NB4 (cell line): Measurements from ENCODE around the gene UBE3A.

ENCODE experiments used
- MAX ChIP-seq: IDR thresholded peaks from 2 replicates; pipeline ENCODE4 v1.6.1; 2011; ENCODE audit warnings: low read depth, low read length
- MYC ChIP-seq: IDR thresholded peaks from 2 replicates; pipeline ENCODE4 v1.6.1; 2011; ENCODE audit warnings: low read depth, low read length
- POLR2A ChIP-seq: IDR thresholded peaks from 2 replicates; pipeline ENCODE4 v1.6.1; 2011; ENCODE audit warnings: mild to moderate bottlenecking; ENCODE audit not compliant: insufficient read length; ENCODE audit errors: extremely low read depth
- TF ChIP-seq, protein P1 (sequence below): IDR thresholded peaks from one replicate; pipeline ENCODE4 v1.5.1; 2012; ENCODE audit warnings: low read depth, low read length

DNA sequence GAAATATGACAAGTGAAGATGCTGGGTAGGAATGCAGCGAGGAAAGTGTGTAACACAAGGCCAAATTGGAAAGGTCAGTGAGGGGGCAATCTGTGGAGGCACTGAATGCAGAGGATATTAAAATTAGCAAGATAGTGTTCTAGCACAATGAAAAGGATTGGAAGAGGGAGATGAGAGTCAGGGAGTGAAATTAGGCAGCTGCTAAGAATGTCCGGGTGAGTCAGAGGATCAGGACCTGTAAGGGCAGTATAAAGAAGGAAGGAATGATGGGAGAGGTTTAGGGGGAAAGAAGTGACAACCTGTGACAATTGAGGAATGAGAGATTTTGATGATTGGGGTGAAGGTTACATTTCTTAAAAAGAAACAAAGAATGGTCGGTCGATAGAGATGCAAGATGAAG, 103.5 kb downstream of the UBE3A start:
- TF ChIP-seq, protein P1, sequence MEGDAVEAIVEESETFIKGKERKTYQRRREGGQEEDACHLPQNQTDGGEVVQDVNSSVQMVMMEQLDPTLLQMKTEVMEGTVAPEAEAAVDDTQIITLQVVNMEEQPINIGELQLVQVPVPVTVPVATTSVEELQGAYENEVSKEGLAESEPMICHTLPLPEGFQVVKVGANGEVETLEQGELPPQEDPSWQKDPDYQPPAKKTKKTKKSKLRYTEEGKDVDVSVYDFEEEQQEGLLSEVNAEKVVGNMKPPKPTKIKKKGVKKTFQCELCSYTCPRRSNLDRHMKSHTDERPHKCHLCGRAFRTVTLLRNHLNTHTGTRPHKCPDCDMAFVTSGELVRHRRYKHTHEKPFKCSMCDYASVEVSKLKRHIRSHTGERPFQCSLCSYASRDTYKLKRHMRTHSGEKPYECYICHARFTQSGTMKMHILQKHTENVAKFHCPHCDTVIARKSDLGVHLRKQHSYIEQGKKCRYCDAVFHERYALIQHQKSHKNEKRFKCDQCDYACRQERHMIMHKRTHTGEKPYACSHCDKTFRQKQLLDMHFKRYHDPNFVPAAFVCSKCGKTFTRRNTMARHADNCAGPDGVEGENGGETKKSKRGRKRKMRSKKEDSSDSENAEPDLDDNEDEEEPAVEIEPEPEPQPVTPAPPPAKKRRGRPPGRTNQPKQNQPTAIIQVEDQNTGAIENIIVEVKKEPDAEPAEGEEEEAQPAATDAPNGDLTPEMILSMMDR: no peak
- TF ChIP-seq POLR2A: no peak
- TF ChIP-seq MYC: no peak
- TF ChIP-seq MAX: no peak
